Testis (tissue), 3 donors: ENCODE measurements around the gene HIGD1C. TPM values are rescaled to one million over a fixed set of nuclear protein-coding genes. Genes with fewer than 3 reads are reported as not detected.
"Not testable (repeated sequence)": the region's sequence is repeated elsewhere in the genome, so short reads cannot be mapped to it uniquely, and the experiment has no call there.

ENCODE experiments used
- DNase-seq: peaks from one replicate; pipeline ENCODE4 v3.0.0-alpha.2; 2019
- H3K27ac ChIP-seq, 2 donors: fragments of 200-600 bp; sonication (generic); one replicate each; pipeline ENCODE4 v1.5.1; 2019
- H3K27me3 ChIP-seq: fragments of 200-600 bp; sonication (generic); one replicate; pipeline ENCODE4 v1.5.1; 2019
- H3K36me3 ChIP-seq: fragments of 200-600 bp; sonication (generic); one replicate; pipeline ENCODE4 v1.5.1; 2017; ENCODE audit warnings: low read depth; ENCODE audit errors: missing control alignments
- H3K4me1 ChIP-seq: fragments of 200-600 bp; sonication (generic); one replicate; pipeline ENCODE4 v1.5.1; 2019
- H3K4me3 ChIP-seq, 2 donors: fragments of 200-600 bp; sonication (generic); one replicate each; pipeline ENCODE4 v1.5.1; 2017 to 2019
- H3K9me3 ChIP-seq: fragments of 200-600 bp; sonication (generic); one replicate; pipeline ENCODE4 v1.5.1; 2017
- CTCF ChIP-seq, 3 experiments: fragments of 450-650 bp in 2 of 3; fragments of 200-600 bp in 1 of 3; sonication (generic) in 1 of 3; IDR thresholded peaks; one replicate each; pipeline ENCODE4 v1.5.1; 2016 to 2019; ENCODE audit warnings: antibody characterized with exemption in 3 of 3, mild to moderate bottlenecking in 2 of 3, moderate library complexity in 1 of 3
- POLR2A ChIP-seq: fragments of 450-650 bp; IDR thresholded peaks from one replicate; pipeline ENCODE4 v1.6.1; 2017; ENCODE audit warnings: antibody characterized with exemption, mild to moderate bottlenecking, moderate library complexity
- WGBS, 2 donors: methylation state at CpG; one replicate each; pipeline ENCODE4 v1.1.5; 2018; 5-methylcytosine and 5-hydroxymethylcytosine counted together
- intact Hi-C: fragments of 100-400 bp; cut with DNase I; formaldehyde crosslinking; loops from one replicate; pipeline ENCODE4 v1.15.1; 2023; ENCODE audit warnings: low total_unique reads
- polyA plus RNA-seq: library from polyadenylated mRNA; stranded (reverse); fragments of 350-450 nt; fragmentation: Illumina TruSeq; extraction: RNeasy Lipid Tissue Mini Kit (QIAGEN cat#74804); gene quantifications from one replicate; pipeline ENCODE4 v1.2.3, GENCODE V29; 2014; ENCODE audit warnings: low read depth, low replicate concordance; ENCODE audit not compliant: insufficient read depth
- total RNA-seq, 2 donors: library from RNA; depleted of rRNA; stranded (reverse); fragments of >200 nt; gene quantifications; one replicate each; pipeline ENCODE4 v1.2.3, GENCODE V29; 2016

HIGD1C gene
- total and polyA plus RNA-seq, 3 donors from 2014 or later: 3.4 TPM; not detected in 2

GRCh38 chr12:50949801-50950302 lies 2.5 kb upstream of the HIGD1C start:
- Histone ChIP-seq H3K4me3 (no peak overlapping the region), H3K36me3 (no peaks in the 10 kb centered on the region), H3K27me3 (no peaks in the 10 kb centered on the region), H3K27ac (no peak overlapping the region), H3K4me1 (no peaks in the 10 kb centered on the region), H3K9me3 (no peaks in the 10 kb centered on the region)
- no peak for DNase-seq
- TF ChIP-seq CTCF (IDR thresholded peaks at IDR 0.05) (no peak), POLR2A (no peak)
- intact Hi-C loops: no loop called here
- WGBS, 2 donors: 86 to 87% methylated on average over 4 of the region's 4 CpGs

GRCh38 chr12:50951112-50951511 lies 1.2 kb upstream of the HIGD1C start:
- TF ChIP-seq POLR2A (no peak), CTCF (IDR thresholded peaks at IDR 0.05) (no peak)
- H3K9me3 ChIP-seq: no peaks in the 10 kb centered on the region
- no peak overlapping the region for H3K27ac ChIP-seq
- H3K27me3 ChIP-seq: no peaks in the 10 kb centered on the region
- no peaks in the 10 kb centered on the region for H3K36me3 ChIP-seq
- no peak for DNase-seq
- intact Hi-C loops: no loop called here
- no peak overlapping the region for H3K4me3 ChIP-seq
- H3K4me1 ChIP-seq: no peaks in the 10 kb centered on the region
- WGBS, 2 donors: 88 to 91% methylated on average over 2 of the region's 2 CpGs

- TF ChIP-seq CTCF (IDR thresholded peaks at IDR 0.05) (no peak), POLR2A (no peak)
- no peak for DNase-seq
- no peaks in the 10 kb centered on the region for H3K36me3 ChIP-seq
- WGBS, 2 donors: 76 to 86% methylated on average over 7 of the region's 7 CpGs
- H3K27me3 ChIP-seq: no peaks in the 10 kb centered on the region
- H3K4me1 ChIP-seq: no peaks in the 10 kb centered on the region
- H3K9me3 ChIP-seq: no peaks in the 10 kb centered on the region
- no peak overlapping the region for H3K4me3 ChIP-seq
- no peak overlapping the region for H3K27ac ChIP-seq
- intact Hi-C loops: no loop called here
These were observed 703 bp downstream of the HIGD1C start for GRCh38 chr12:50953047-50953446.

GRCh38 chr12:50954789-50955188 lies 2.4 kb downstream of the HIGD1C start:
- H3K4me1 ChIP-seq, H3K27ac ChIP-seq, DNase-seq, intact Hi-C loops, H3K36me3 ChIP-seq, H3K27me3 ChIP-seq, H3K9me3 ChIP-seq, H3K4me3 ChIP-seq: not testable (repeated sequence)
- 92 to 97% methylated on average over 2 of the region's 2 CpGs for WGBS, 2 donors

- Histone ChIP-seq H3K36me3 (no peaks in the 10 kb centered on the region), H3K4me3 (no peak overlapping the region), H3K9me3 (no peaks in the 10 kb centered on the region), H3K27ac (no peak overlapping the region), H3K4me1 (no peaks in the 10 kb centered on the region), H3K27me3 (no peaks in the 10 kb centered on the region)
- DNase-seq: no peak
- intact Hi-C loops: no loop called here
- no peak for TF ChIP-seq CTCF (IDR thresholded peaks at IDR 0.05)
- no peak for TF ChIP-seq POLR2A
- 85 to 100% methylated on average over 1 of the region's 1 CpG for WGBS, 2 donors
These were observed 2.9 kb downstream of the HIGD1C start for GRCh38 chr12:50955288-50955687.
